A549 (cell line): ENCODE data around the gene PGLYRP3. TPM values are rescaled to one million over a fixed set of nuclear protein-coding genes. Genes with fewer than 3 reads are reported as not detected.
A peak's percentile ranks its signal among the peaks of the same experiment; 100 is the strongest.

Experiments
- ATAC-seq, 2 experiments: fragments of 200-7000 bp in 1 of 2; fragments of >200 bp in 1 of 2; cut with Nextera tagmentation in 1 of 2; cut with Tn5 transposase in 1 of 2; 3 replicates each; pipeline versions ENCODE4 v1.8.0 to v1.9.1; 2018 to 2020; ENCODE audit warnings: mild to moderate bottlenecking in 1 of 2, moderate library complexity in 1 of 2
- CTCF ChIA-PET: fragments of 300-600 bp; sonication (Branson Sonifier 250); formaldehyde crosslinking; extraction: SDS; loops from one replicate; lab custom pipeline; 2021; ENCODE audit warnings: antibody characterized with exemption, inconsistent platforms; lab: Yijun Ruan, JAX
- POLR2A ChIA-PET: fragments of 350-600 bp; formaldehyde crosslinking; extraction: SDS; loops from one replicate; lab custom pipeline; 2021; ENCODE audit warnings: antibody characterized with exemption, inconsistent platforms; lab: Yijun Ruan, JAX
- DNase-seq, 2 experiments: peaks; one replicate each; pipeline versions ENCODE4 v3.0.0 to v3.0.0-alpha.2; 2011 to 2016; ENCODE audit warnings: low read depth in 1 of 2, low spot score in 1 of 2
- FAIRE-seq: peaks from 2 replicates; lab custom pipeline; 2011; peaks lifted over from hg19 to GRCh38; lab: Jason Lieb, UNC
- H3K27ac ChIP-seq, 2 experiments: fragments of >200 bp; sonication (Bioruptor Twin); formaldehyde crosslinking; 3 replicates each; pipeline ENCODE4 v1.5.1; 2016 to 2017
- H3K4me1 ChIP-seq: fragments of >200 bp; sonication (Bioruptor Twin); formaldehyde crosslinking; 3 replicates; pipeline ENCODE4 v1.6.1; 2016
- H3K4me2 ChIP-seq: fragments of >200 bp; sonication (Bioruptor Twin); formaldehyde crosslinking; 3 replicates; pipeline ENCODE4 v1.6.1; 2016
- H3K4me3 ChIP-seq: fragments of >200 bp; sonication (Bioruptor Twin); formaldehyde crosslinking; 3 replicates; pipeline ENCODE4 v1.5.1; 2016
- H3K9me3 ChIP-seq: fragments of >200 bp; sonication (Bioruptor Twin); formaldehyde crosslinking; 3 replicates; pipeline ENCODE4 v1.6.1; 2016
- CEBPB ChIP-seq, 2 experiments: fragments of >200 bp in 1 of 2; sonication (Bioruptor Twin) in 1 of 2; formaldehyde crosslinking in 1 of 2; IDR thresholded peaks; 2 replicates each; pipeline ENCODE4 v1.6.1; 2012 to 2016
- EHF ChIP-seq: fragments of 250-450 bp; sonication (Bioruptor Pico); IDR thresholded peaks from 2 replicates; pipeline ENCODE4 v1.5.0; 2020; ENCODE audit warnings: mild to moderate bottlenecking
- EP300 ChIP-seq, 2 experiments: fragments of >200 bp; sonication (Bioruptor Twin); formaldehyde crosslinking; IDR thresholded peaks; 2 replicates in 1 of 2; 3 replicates in 1 of 2; pipeline ENCODE4 v1.6.1; 2016 to 2017
- FOXS1 ChIP-seq: fragments of 250-450 bp; sonication (Bioruptor Pico); IDR thresholded peaks from 2 replicates; pipeline ENCODE4 v1.5.0; 2020; ENCODE audit warnings: mild to moderate bottlenecking, moderate library complexity
- HOXA7 ChIP-seq: fragments of 250-450 bp; sonication (Bioruptor Pico); IDR thresholded peaks from 2 replicates; pipeline ENCODE4 v1.5.0; 2020; ENCODE audit warnings: mild to moderate bottlenecking, moderate library complexity
- HOXB5 ChIP-seq: fragments of 250-450 bp; sonication (Bioruptor Pico); IDR thresholded peaks from 2 replicates; pipeline ENCODE4 v1.5.0; 2020; ENCODE audit warnings: mild to moderate bottlenecking, moderate library complexity
- KDM5A ChIP-seq: fragments of 200-600 bp; sonication (generic); IDR thresholded peaks from 2 replicates; pipeline ENCODE4 v1.6.1; 2016; ENCODE audit warnings: antibody characterized with exemption, mild to moderate bottlenecking
- MAFK ChIP-seq: fragments of 450-650 bp; IDR thresholded peaks from 2 replicates; pipeline ENCODE4 v1.6.1; 2014; ENCODE audit not compliant: partially characterized antibody
- NPAS2 ChIP-seq: fragments of 250-450 bp; sonication (Bioruptor Pico); IDR thresholded peaks from 2 replicates; pipeline ENCODE4 v1.8.0; 2022; ENCODE audit warnings: mild to moderate bottlenecking, moderate library complexity, borderline replicate concordance
- PHF8 ChIP-seq: fragments of 200-600 bp; sonication (generic); IDR thresholded peaks from 2 replicates; pipeline ENCODE4 v1.6.1; 2016; ENCODE audit warnings: low read depth, mild to moderate bottlenecking, antibody characterized with exemption, moderate library complexity, borderline replicate concordance
- RAD21 ChIP-seq, 2 experiments: fragments of >200 bp in 1 of 2; sonication (Bioruptor Twin) in 1 of 2; formaldehyde crosslinking in 1 of 2; IDR thresholded peaks in 1 of 2; conservative IDR thresholded peaks in 1 of 2; 2 replicates in 1 of 2; 3 replicates in 1 of 2; pipeline ENCODE4 v1.6.1; 2012 to 2018; ENCODE audit warnings: inconsistent platforms in 1 of 2
- ZNF302 ChIP-seq: fragments of 250-450 bp; sonication (Bioruptor Pico); IDR thresholded peaks from 2 replicates; pipeline ENCODE4 v1.9.0; 2021; ENCODE audit warnings: inconsistent platforms, mild to moderate bottlenecking, moderate library complexity
- ZSCAN20 ChIP-seq: fragments of 250-450 bp; sonication (Bioruptor Pico); IDR thresholded peaks from 2 replicates; pipeline ENCODE4 v1.8.0; 2022; ENCODE audit warnings: mild to moderate bottlenecking, moderate library complexity
- WGBS: methylation state at CpG from one replicate; pipeline ENCODE4 v1.1.6; 2017; ENCODE audit errors: missing lambda C conversion rate; 5-methylcytosine and 5-hydroxymethylcytosine counted together
- polyA plus RNA-seq, 4 experiments: library from polyadenylated mRNA; depleted of rRNA in 3 of 4; stranded (reverse); fragments of >200 nt; fragmentation: RNase III in 1 of 4; extraction: RNeasy Plus Mini Kit Qiagen cat#74134 plus additional on column Dnase treatment in 1 of 4; gene quantifications; 2 replicates in 3 of 4; 3 replicates in 1 of 4; pipeline ENCODE4 v1.2.3, GENCODE V29; 2011 to 2017
- TF ChIP-seq, protein P1 (sequence below): fragments of 150-350 bp; IDR thresholded peaks from 2 replicates; pipeline ENCODE4 v1.6.1; 2014; ENCODE audit warnings: low read depth, mild to moderate bottlenecking, low read length
- TF ChIP-seq, protein P2 (sequence below): IDR thresholded peaks from 2 replicates; pipeline ENCODE4 v1.6.1; 2012; ENCODE audit warnings: low read depth, borderline replicate concordance
- TF ChIP-seq, protein P3 (sequence below): IDR thresholded peaks from 2 replicates; pipeline ENCODE4 v1.6.1; 2012
- TF ChIP-seq, protein P4 (sequence below): fragments of 200-600 bp; sonication (generic); IDR thresholded peaks from 2 replicates; pipeline ENCODE4 v1.6.1; 2016; ENCODE audit warnings: antibody characterized with exemption, mild to moderate bottlenecking, moderate library complexity
- TF ChIP-seq, protein P5 (sequence below): fragments of >200 bp; sonication (Bioruptor Twin); formaldehyde crosslinking; IDR thresholded peaks from 3 replicates; pipeline ENCODE4 v1.5.1; 2016

Gene PGLYRP3
- polyA plus RNA-seq, 2 of the 4 experiments (the other 2 are of a cell fraction) = not detected

DNA sequence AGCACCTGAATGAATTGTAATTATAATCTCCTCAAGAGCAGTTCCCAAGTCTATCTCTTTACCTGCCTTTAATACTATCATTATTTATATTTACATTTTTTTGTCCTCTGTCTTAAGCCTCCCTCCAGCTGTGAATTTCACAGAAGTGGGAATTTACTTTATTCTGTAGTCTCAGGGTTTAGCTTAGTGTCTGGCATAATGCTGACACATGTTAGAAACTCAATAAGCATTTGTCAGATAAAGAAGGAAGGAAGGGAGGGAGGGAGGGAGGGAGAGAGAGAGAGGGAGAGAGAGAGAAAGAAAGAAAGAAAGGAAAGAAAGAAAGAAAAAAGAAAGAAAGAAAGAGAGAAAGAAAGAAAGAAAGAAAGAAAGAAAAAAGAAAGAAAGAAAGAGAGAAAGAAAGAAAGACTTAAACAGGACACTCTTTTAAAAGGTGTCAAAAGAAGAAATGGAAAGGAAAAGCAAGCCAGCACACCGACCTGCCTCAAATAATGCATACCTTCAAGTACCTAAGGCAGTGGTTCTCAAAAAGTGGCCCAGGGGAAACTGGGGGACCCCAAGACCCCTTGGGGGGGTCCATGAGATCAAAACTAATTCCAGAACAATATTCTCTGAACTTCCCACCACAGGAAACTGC, 37.7 kb upstream of the PGLYRP3 start:
- Histone ChIP-seq H3K4me2 (no peak overlapping the region), H3K4me3 (no peak overlapping the region), H3K9me3 (no peaks in the 10 kb centered on the region), H3K27ac (no peak overlapping the region), H3K4me1 (no peaks in the 10 kb centered on the region)
- FAIRE-seq (no peak), ATAC-seq (no peak), DNase-seq (no peak)
- ChIA-PET CTCF (interaction anchor here (1.2 to 13.2 kb wide), 6 partner anchors 13 to 222 kb away, joined by 3 to 731 read pairs (median 8); no protein-coding TSS in a partner anchor), POLR2A (no interaction called here)
- TF ChIP-seq HOXA7 (CRISPR knock-in tag) = no peak
- TF ChIP-seq, protein P1, sequence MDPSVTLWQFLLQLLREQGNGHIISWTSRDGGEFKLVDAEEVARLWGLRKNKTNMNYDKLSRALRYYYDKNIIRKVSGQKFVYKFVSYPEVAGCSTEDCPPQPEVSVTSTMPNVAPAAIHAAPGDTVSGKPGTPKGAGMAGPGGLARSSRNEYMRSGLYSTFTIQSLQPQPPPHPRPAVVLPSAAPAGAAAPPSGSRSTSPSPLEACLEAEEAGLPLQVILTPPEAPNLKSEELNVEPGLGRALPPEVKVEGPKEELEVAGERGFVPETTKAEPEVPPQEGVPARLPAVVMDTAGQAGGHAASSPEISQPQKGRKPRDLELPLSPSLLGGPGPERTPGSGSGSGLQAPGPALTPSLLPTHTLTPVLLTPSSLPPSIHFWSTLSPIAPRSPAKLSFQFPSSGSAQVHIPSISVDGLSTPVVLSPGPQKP = no peak
- TF ChIP-seq, protein P2, sequence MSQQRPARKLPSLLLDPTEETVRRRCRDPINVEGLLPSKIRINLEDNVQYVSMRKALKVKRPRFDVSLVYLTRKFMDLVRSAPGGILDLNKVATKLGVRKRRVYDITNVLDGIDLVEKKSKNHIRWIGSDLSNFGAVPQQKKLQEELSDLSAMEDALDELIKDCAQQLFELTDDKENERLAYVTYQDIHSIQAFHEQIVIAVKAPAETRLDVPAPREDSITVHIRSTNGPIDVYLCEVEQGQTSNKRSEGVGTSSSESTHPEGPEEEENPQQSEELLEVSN = no peak
- TF ChIP-seq PHF8 = no peak
- TF ChIP-seq HOXB5 (CRISPR knock-in tag) = no peak
- TF ChIP-seq EP300 (IDR thresholded peaks at IDR 0.05) = no peak
- no peak for TF ChIP-seq ZNF302 (CRISPR knock-in tag)
- no peak for TF ChIP-seq CEBPB (IDR thresholded peaks at IDR 0.05)
- no peak for TF ChIP-seq ZSCAN20 (CRISPR knock-in tag)
- TF ChIP-seq, protein P3, sequence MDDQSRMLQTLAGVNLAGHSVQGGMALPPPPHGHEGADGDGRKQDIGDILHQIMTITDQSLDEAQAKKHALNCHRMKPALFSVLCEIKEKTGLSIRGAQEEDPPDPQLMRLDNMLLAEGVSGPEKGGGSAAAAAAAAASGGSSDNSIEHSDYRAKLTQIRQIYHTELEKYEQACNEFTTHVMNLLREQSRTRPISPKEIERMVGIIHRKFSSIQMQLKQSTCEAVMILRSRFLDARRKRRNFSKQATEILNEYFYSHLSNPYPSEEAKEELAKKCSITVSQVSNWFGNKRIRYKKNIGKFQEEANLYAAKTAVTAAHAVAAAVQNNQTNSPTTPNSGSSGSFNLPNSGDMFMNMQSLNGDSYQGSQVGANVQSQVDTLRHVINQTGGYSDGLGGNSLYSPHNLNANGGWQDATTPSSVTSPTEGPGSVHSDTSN = no peak
- TF ChIP-seq, protein P4, sequence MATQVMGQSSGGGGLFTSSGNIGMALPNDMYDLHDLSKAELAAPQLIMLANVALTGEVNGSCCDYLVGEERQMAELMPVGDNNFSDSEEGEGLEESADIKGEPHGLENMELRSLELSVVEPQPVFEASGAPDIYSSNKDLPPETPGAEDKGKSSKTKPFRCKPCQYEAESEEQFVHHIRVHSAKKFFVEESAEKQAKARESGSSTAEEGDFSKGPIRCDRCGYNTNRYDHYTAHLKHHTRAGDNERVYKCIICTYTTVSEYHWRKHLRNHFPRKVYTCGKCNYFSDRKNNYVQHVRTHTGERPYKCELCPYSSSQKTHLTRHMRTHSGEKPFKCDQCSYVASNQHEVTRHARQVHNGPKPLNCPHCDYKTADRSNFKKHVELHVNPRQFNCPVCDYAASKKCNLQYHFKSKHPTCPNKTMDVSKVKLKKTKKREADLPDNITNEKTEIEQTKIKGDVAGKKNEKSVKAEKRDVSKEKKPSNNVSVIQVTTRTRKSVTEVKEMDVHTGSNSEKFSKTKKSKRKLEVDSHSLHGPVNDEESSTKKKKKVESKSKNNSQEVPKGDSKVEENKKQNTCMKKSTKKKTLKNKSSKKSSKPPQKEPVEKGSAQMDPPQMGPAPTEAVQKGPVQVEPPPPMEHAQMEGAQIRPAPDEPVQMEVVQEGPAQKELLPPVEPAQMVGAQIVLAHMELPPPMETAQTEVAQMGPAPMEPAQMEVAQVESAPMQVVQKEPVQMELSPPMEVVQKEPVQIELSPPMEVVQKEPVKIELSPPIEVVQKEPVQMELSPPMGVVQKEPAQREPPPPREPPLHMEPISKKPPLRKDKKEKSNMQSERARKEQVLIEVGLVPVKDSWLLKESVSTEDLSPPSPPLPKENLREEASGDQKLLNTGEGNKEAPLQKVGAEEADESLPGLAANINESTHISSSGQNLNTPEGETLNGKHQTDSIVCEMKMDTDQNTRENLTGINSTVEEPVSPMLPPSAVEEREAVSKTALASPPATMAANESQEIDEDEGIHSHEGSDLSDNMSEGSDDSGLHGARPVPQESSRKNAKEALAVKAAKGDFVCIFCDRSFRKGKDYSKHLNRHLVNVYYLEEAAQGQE = no peak
- TF ChIP-seq EHF (CRISPR knock-in tag) = no peak
- no peak for TF ChIP-seq MAFK
- TF ChIP-seq FOXS1 = no peak
- TF ChIP-seq NPAS2 (CRISPR knock-in tag) = no peak
- 15% methylated on average over 1 of the region's 1 CpG for WGBS

DNA sequence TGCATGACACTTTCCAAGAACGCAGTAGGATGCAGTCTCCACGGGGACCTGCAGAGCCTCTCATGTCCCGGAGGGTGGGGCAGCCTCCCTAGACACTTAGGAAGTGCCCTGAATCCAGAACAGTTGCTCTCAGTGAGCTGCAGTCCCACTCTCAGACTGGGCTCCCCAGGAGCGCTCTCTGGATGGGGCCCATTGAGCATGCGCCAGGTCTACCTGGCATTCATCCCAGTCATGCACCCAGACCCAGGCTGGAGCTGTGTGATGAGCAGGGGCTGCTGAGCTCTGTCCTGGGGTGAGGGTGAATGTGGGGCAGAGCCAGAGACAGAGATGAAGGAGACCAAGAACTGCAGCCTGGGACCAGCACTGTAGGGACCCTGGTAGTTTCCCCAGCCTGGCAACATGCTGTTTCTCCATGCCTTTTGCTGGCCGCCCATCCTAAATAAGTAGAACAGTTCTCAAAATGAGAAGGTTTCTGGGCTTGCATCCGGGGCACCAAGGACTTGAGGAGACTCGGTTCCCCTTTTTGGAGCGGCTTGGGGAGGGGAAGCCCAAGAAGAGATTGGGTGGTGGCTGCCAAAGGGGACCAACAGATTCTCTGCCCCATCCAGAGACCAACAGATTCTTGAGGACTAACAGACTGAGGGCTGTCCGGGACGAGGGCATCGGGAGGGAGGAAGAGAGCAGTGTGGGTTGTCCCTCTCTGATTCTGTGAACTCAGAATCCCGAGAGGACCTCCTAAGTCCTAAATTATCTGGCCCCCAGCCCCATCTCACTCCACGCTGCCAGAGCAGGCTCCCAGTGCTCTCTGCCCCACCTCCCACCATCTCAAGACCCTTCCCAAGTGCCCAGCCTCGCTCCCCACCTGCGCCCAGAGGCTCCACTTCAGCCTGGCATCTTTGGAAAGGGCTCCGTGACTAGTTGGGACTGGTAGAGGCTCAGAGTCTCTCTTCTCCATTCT, 36.9 kb upstream of the PGLYRP3 start:
- FAIRE-seq = no peak
- WGBS = 16% methylated on average over 16 of the region's 17 CpGs

More for the DNA sequence above, 36.9 kb upstream of the PGLYRP3 start:
- CTCF ChIA-PET = interaction anchor here (1.0 to 13.2 kb wide), 10 partner anchors 8 to 218 kb away, joined by 3 to 731 read pairs (median 4); partner anchors contain the start of gene S100A9
- peak; percentile 22 to 45; a peak in 3 of 6 replicates for ATAC-seq
- TF ChIP-seq CEBPB (IDR thresholded peaks at IDR 0.05) = no peak
- TF ChIP-seq, protein P5, sequence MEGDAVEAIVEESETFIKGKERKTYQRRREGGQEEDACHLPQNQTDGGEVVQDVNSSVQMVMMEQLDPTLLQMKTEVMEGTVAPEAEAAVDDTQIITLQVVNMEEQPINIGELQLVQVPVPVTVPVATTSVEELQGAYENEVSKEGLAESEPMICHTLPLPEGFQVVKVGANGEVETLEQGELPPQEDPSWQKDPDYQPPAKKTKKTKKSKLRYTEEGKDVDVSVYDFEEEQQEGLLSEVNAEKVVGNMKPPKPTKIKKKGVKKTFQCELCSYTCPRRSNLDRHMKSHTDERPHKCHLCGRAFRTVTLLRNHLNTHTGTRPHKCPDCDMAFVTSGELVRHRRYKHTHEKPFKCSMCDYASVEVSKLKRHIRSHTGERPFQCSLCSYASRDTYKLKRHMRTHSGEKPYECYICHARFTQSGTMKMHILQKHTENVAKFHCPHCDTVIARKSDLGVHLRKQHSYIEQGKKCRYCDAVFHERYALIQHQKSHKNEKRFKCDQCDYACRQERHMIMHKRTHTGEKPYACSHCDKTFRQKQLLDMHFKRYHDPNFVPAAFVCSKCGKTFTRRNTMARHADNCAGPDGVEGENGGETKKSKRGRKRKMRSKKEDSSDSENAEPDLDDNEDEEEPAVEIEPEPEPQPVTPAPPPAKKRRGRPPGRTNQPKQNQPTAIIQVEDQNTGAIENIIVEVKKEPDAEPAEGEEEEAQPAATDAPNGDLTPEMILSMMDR = no peak
- TF ChIP-seq RAD21 (conservative IDR thresholded peaks at IDR 0.05 in 1 of 2, IDR thresholded peaks at IDR 0.05 in 1 of 2) = no peak
- TF ChIP-seq KDM5A = no peak
- TF ChIP-seq, all 56 proteins: peak for 0
- Histone ChIP-seq H3K9me3 (no peaks in the 10 kb centered on the region), H3K4me2 (no peak overlapping the region), H3K4me3 (no peak overlapping the region), H3K4me1 (no peaks in the 10 kb centered on the region), H3K27ac (no peak overlapping the region)
- no peak for DNase-seq
- POLR2A ChIA-PET = no interaction called here
